GM21423 (cell line): ENCODE data around the gene CNTNAP2.

Experiments
- ATAC-seq: cut with Tn5 transposase; IDR thresholded peaks from one replicate; pipeline ENCODE4 v1.9.1; 2021; ENCODE audit warnings: mild to moderate bottlenecking, moderate library complexity; ENCODE audit not compliant: unreplicated experiment

Gene CNTNAP2

DNA sequence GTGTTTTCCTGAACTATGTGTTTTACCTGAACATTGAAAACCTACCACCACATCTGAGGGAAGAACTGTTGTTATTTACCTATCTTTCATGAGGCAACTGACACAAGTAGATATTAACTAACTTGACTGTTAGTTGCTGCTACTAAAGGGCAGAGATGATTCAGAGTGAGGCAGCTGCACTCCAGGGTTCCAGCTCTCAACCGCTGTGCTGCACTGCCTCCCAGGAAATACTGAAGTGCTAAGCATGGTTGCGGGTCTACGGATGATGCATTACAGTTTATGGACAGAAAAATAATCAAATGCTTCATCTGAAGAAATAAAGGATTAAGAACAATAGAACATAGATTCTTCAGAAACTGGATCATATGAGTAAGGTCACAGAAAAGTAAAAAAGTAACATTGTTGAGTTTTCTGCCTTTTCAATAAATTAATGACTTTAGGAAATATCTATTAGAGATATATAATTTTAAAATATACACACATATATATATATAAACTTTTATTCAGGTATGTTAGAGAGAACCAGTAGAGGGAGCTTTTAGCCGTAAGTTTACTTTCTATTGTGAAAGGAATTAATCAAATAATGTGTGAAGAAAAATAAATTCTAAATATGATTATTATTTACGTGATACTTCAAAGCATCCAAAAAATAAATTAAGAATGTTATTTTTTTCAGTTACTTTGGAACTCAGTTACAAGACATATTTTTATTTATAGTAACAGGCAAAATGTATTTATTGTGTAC, 620.0 kb downstream of the CNTNAP2 start:
- ATAC-seq, result no peak

DNA sequence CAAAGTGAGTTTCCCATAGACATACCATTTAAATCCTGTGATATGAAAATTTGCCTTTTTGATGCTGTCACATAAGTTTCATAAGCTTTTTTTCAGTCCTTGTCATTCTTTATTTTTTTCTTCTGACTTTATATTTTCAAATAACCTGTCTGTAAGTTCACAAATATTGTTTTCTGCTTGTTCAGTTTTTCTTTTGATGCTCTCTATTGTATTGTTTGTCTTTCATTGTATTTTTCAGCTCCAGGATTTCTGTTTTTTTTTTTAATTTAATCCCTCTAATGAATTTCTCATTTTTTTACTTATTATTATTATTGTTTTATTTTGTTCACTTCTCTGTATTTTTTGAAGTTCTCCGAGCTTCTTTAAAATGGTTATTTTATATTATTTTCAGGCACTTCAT, 623.4 kb downstream of the CNTNAP2 start:
- no peak for ATAC-seq

DNA sequence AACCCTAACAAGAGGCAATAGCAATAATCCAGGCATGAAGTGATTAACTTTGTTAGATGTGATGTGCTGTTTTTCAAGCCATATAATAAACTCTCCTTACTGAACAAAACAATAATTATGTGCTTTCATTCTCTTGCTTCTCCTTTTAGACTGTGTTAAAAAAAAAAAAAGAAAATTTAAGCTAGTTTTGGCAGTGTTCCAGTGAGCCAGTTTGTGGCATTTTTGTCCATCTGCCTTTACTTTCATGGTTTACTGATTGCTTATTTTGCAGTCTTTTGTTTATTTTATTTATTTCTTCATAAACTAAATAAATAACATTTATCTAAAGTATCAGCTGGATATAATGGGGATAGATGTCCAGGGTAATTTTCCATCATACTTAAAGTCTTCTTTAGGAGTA, 625.3 kb downstream of the CNTNAP2 start:
- ATAC-seq, result no peak

DNA sequence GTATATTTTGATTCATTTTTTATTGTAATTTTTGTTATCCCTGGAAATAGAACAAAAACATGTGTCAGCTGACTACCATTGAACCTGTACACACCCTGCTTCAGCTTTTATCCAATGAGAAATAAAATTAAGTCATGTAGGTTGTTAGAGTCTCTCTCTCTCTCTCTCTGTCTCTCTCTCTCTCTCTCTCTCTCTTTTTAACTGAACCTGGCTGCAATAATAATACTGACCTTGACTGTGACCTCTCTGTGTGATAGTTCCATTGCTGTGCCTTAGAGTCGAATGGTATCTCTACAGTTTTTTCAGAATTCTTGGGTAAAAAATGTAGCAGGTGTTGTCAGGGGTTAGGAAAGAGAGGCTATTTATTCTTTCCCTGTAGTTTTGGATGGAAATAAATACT, 637.8 kb downstream of the CNTNAP2 start:
- ATAC-seq, result no peak

DNA sequence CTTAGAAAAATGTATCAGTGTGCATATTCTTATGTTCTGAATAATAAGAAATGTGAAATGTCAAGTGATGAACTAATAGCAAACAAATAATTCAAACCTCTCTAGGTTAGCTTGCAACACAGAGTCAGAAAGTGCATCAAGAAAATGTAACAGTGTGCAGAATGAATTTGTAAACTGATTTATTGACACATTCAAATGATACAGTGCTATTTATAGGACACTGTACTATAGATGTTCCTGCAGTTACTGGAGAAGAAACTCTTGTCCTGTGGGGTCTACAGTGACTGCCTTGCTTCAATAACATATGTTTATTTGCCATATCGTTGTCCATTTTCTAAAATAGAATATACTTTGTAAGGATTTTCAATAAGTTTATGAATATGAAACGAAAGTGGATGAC, 639.0 kb downstream of the CNTNAP2 start:
- ATAC-seq, result no peak

DNA sequence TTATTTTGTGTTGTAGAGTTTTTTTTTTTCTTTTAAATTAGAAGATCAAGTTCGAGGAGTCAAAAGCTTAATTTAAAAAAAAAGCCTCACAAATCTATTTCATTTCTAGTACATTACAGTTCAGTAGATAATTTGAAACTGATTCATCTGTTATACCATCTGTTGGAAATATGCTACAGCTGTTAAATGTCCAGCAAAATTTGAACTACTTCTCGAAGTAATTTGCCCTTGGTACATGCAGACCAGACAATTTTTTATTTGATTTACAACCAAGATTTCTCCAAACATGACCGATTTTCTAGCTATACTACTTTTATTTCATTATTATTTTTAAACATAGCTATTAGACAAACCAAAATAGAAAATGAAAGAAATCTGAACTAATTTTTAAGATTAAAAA, 647.9 kb downstream of the CNTNAP2 start:
- ATAC-seq, result no peak

DNA sequence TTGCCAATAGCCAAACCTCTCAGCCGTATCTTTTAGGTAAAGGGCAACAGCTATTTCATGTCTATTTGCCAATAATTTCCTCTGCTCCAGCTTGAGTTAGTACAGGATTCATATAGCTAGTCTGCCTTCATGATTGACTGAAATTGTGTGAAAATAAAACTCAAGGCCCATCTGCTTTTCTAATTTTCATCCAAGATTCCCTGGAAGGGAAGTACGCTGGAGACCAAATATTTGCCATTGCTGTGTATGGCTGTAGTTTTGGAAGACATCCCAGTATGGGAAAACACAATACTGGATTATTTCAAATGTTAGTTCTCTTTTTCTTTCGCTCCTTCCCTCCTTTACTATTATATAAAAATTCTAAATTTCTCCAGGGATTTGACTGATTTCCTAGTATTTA, 652.4 kb downstream of the CNTNAP2 start:
- ATAC-seq, result no peak

DNA sequence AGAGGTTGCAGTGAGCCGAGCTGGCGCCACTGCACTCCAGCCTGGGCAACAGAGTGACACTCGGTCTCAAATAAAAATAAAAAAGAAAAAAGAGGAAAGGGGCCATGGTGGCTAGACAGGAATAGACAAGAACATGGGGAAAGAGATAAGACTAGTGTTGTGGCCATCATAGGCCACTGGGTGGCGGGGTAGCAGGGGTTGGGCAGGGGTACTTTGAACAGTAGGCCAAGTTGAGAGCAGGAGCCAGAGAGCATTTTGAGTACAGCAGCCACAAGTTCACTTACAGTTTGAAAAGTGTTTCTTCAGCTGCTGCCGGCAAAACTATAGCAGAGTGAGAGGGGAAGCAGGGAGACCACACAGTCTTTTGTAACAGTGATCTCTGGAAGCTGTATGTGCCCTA, 656.0 kb downstream of the CNTNAP2 start:
- no peak for ATAC-seq

DNA sequence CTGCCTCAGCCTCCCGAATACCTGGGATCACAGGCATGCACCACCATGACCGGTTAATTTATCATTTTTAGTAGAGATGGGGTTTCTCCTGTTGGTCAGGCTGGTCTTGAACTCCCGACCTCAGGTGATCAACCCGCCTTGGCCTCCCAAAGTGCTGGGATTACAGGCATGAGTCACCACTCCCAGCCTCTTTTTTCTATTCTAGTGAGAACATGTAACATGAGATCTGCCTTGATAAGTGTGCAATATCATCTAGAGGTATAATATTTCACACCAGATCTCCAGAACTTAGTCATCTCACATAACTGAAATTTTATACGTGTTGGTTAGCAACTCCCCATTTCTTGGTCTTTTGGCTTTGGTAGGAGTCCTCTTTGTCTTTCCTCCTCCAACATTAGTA, 656.9 kb downstream of the CNTNAP2 start:
- ATAC-seq, result no peak

DNA sequence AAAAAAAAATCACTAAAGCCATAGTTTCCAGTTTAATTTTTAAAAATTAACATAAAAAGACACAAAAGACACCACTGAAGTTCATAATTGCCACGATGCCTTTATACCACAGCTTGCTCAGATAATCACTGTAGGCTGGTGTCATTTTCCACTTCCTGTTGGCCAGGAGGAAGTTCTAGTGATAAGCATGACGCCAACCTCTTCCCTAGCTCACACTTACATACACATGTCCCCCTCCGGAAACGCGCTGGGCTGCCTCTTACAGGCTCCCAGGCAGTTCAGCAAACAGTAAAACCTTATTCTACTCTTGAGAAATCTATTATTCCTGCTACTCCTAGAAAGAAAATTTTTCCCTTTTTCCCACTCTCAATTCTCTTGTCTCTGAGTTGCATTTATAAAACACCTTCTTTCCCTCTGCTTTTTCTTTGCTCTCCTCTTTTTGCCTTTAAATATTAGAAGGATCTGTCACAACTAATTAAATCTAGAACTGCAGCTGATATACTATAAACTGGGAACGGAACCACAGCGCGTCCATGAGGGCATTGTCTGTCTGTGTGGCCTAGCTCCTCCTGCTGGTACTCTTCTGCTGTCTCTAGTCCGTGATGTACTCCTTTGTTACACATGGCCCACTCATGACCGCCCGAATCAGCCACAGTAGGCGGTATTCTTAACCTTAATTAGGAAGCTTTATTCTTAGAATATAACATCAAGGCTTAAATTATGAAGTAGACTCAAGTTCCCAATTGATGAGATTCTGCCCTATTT, 664.9 kb downstream of the CNTNAP2 start:
- ATAC-seq, result no peak

DNA sequence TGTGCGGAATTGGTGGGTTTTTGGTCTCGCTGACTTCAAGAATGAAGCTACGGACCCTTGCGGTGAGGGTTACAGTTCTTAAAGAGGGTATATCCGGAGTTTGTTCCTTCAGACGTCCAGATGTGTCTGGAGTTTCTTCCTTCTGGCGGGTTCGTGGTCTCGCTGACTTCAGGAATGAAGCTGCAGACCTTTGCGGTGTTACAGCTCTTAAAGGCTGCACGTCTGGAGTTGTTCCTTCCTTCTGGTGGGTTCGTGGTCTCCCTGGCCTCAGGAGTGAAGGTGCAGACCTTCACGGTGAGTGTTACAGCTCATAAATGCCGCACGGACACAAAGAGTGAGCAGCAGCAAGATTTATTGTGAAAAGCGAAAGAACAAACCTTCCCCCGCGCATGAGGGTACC, 670.7 kb downstream of the CNTNAP2 start:
- no peak for ATAC-seq

DNA sequence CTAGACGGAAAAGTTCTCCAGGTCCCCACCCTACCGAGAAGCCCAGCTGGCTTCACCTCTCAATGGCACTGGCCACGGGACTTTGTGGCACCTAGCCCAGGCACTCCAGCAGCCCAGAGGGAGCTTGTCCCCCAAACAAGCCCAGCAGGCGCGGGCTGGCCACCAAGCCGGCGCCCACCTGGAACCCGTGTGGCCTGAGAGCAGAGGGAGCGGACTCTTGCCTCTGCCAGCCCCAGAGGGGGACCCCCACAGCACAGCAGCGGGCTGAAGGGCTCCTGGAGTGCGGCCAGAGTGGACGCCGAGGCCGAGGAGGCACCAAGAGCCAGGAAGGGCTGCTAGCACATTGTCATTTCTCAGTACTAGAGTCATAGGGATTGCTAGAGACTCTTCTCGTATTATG, 671.4 kb downstream of the CNTNAP2 start:
- ATAC-seq, result no peak

DNA sequence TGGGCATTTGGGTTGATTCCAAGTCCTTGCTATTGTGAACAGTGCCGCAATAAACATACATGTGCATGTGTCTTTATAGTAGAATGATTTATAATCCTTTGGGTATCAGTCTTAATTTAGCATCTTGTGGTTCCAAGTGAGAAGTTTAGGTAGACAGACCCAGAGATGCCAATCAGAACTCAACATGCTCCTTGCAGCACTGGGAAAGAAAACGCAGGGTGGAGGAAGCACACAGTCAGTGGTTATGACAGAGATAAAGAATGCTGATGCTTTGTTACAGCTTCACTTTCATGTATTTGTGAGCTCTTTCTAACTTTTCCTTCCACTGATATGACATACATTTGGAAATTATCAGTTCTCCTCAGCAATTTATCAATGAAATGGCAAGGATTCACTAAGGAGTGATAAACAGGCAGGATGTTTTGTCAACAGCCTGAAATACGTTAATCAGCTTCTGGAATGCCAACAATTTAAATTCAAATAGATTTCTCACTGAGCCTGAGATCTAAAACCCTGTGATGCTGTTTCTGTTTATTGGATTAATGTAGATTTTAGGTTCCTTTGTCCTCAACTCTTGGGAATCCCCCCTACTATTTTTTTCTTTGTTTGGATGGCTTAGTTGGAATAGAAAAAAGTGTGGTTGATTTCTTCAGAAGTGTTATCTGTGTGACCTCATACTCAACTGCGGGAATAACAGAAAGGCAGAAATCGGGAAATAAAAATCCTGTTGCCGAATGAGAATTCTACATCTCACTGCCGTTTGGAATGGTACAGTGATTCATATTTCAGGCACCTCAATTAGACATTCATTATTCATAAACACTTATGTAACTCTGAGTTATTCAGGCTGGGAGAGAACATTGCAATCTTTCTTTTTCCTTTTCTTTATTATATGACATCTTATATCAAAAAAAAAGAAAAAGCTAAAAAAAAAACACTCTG, 675.0 kb downstream of the CNTNAP2 start:
- ATAC-seq, result no peak

DNA sequence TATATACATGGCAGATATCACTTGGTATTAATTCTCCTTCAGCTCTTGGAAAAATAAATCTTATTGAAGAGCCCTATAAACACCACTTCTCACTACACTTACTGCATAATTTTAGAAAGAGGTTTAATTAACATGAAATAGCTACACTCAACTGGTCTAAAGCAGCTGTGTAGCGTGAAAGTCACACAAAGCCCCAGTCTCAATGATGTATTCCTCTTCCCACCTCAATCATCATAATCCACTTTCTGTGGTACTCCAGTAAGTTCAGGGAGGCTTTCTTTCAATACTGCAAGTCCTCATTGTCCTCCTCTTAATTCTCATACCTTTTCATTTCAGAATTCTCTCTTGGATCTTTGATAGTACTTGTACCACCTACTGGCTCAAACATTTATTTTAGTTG, 688.0 kb downstream of the CNTNAP2 start:
- ATAC-seq, result no peak

DNA sequence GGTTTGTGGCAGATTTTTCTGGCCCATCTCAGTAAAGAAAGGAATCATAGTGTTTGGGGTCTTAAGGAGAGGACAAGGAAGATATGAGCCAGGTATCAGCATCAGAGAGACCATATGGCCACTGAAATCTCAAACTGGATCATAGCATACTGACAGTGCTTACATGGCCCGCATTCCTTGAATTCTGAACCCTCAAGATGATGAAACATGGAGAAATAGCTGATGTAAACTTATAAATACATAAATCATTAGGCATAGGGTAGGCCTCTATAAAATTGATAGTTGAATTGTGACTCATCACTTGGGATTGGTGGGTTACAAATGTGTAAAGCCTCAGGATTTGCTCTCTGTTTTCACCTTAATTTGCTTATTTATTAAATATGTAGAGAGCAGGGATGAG, 688.5 kb downstream of the CNTNAP2 start:
- ATAC-seq, result no peak

DNA sequence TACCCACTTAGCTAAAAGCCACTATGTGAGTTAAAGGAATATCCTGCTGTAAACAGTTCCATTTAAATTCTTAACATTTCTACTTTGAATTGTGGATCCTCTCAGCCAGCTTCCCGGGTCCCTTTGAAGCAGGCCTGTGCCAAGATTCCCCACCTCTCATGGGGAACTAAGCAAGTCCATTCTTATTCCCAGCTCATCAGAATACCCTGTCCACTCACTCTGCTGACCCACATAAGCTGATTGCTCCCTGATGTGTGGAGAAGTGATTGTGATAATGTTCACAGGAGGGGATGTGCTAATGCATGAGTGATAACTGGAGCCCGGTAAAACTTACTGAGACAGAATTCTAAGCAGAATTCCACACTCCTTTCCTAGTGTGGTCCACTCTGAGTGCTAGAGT, 709.7 kb downstream of the CNTNAP2 start:
- no peak for ATAC-seq

DNA sequence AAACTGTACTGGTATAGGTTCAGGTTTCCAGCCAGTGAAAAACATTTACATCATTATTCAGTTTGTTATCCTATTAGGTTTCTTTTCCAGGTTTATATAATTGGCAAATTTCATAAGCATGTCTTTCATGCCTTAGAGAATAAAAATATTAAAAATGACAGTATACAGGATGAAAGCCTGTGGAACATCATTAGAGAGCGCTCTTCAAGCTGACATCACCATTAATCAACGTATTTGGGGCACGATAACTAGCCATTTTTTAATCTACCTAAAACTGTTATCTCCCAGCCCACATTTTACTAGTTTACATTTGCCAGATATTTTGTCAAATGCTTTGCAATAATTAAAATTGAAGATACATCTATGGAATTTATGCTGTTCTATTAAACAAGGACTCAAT, 714.1 kb downstream of the CNTNAP2 start:
- ATAC-seq, result no peak

DNA sequence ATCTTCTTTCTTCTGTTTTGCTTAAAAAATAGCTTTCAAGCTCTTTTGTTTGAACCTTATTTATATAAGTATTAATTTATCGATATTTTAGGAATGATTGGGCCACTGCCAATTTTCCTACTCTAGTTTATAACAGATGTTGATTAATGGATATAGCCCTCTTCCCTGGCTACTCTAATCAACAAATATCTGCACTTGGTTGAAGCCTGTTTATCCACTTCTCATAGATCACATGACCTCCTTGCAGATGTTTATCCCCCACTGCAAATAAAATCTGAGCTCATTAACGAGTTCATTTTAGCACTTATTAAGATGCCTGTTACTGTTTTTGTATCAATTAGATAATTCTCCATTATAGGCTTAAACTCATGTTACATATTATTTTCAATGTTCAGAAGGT, 715.3 kb downstream of the CNTNAP2 start:
- ATAC-seq, result no peak

DNA sequence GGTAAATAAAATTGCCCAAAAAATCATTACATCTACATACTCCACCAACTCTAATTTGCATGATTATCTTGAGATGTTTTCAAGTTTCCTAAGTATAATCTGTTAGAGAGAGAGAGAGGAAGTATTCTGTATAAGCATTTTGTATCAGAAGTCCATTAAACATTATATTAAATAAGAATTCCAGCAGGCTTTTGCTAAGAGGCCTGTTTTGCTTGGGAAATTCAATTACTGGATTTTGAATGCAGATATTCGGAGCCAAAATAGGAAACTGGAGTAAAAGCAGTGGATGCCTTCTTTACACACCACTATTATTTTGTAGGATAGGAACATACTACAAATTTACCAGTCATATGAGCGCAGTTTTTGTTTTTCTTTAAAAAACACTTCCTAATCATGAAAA, 727.8 kb downstream of the CNTNAP2 start:
- no peak for ATAC-seq

DNA sequence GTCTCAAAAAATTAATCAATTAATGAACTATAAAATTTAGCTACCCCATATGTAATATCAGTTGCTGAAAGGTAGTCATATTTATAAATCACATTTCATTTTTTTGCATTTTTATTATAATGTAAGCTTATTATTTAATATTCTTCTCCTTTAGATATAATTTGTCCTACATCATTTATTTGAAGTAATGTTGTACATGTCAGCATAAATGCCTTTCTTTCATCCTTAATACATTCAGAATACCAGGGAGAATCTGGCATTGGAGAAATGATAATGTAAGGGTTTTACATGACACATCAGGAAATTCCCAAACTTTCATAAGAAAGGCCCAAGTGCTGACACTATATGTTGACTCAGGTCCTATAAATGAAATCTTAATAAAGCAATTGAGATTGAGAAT, 742.1 kb downstream of the CNTNAP2 start:
- ATAC-seq, result no peak

DNA sequence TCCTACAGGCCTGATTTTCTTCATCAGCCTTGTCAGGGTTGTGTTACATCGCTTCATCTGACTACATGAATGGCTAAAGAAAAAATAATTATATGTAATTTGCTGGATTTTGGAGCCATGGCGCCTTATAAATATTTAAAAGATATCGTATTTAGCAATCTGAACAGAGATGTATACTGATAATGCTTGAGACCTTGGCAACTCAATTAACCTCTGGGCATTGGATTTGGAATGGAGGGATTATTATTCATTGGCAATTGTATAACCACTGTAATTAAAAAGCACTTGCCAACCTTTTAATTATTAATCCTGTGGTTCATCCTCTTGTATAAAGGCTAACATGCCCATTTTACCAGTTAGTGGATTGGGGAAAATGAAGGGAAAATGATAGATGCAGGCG, 745.1 kb downstream of the CNTNAP2 start:
- no peak for ATAC-seq

DNA sequence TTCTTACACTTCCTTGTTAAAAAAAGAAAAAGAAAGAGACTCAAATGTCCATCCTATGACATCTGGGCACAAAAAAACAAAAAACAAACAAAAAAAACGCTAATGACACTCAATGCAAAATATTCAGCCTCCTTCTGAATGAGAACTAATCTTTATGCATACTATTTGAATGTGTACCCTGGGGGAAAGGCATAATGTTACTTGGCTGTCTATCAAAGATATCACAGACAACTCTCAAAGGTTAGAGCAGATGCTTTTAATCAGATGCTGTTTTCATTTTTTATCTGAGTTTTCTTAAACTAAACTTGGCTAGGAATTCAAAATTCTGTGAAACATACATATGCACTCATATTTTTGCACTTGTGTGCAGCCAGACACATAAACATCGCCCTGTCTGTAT, 745.8 kb downstream of the CNTNAP2 start:
- no peak for ATAC-seq
